Measurements from ENCODE around the gene AFAP1L2. TPM values are rescaled to one million over a fixed set of nuclear protein-coding genes. Genes with fewer than 3 reads are reported as not detected.

The AFAP1L2 gene
- total and polyA plus RNA-seq, 9 of the 15 experiments (the other 6 are each of a cell fraction or from before 2014, with no cell fraction given) = 0.07 TPM; not detected in 8

- no peak for TF ChIP-seq ZNF277 (CRISPR knock-in tag; IDR thresholded peaks at IDR 0.05; ENCODE audit: borderline replicate concordance)
- no peak for TF ChIP-seq PATZ1 (CRISPR knock-in tag; IDR thresholded peaks at IDR 0.05; ENCODE audit: borderline replicate concordance)
- no peak for TF ChIP-seq KAT8 (IDR thresholded peaks at IDR 0.05; ENCODE audit: low read depth)
- no peak for TF ChIP-seq SRSF1 (IDR thresholded peaks at IDR 0.05; ENCODE audit: low read depth, low read length)
Observed at GRCh38 chr10:114276066-114276465, 128.2 kb downstream of the AFAP1L2 start (continued).

GRCh38 chr10:114274616-114275453 lies 129.5 kb downstream of the AFAP1L2 start:
- ATAC-seq (no peak), FAIRE-seq (no peak), DNase-seq (ENCODE audit: extremely low read depth in 1 of 4, low spot score in 3 of 4) (no peak)
- Histone ChIP-seq H3K79me2 (ENCODE audit: control insufficient read depth, insufficient read depth, low read length) (no peaks in the 10 kb centered on the region), H3K9ac (ENCODE audit: insufficient read depth in 1 of 2, low read depth in 2 of 2, low read length in 2 of 2) (no peak overlapping the region), H3K4me3 (no peak overlapping the region), H3K9me3 (replicated peaks; ENCODE audit: control insufficient read depth, insufficient read depth, low read depth, low read length) (no peaks in the 10 kb centered on the region), H2AFZ (ENCODE audit: low read depth, low read length) (no peak overlapping the region), H3K36me3 (ENCODE audit: control insufficient read depth, insufficient read depth, low read length) (no peaks in the 10 kb centered on the region), H3K4me2 (ENCODE audit: insufficient read depth, low read length) (no peak overlapping the region), H3K9me1 (ENCODE audit: control insufficient read depth, insufficient read depth, low read length) (no peaks in the 10 kb centered on the region), H3K4me1 (replicated peaks in 1 of 2; ENCODE audit: control insufficient read depth in 2 of 2, insufficient read depth in 2 of 2, low read length in 2 of 2) (no peaks in the 10 kb centered on the region), H4K20me1 (replicated peaks; ENCODE audit: control insufficient read depth, insufficient read depth, low read length) (no peaks in the 10 kb centered on the region), H3K27ac (ENCODE audit: extremely low read depth, low read depth, low read length) (no peak overlapping the region), H3K27me3 (ENCODE audit: control insufficient read depth in 2 of 2, insufficient read depth in 2 of 2, low read length in 2 of 2) (peaks cover 0 to 11% of the 10 kb centered on the region in 2 experiments; a peak in 1 of 5 replicates)
- intact Hi-C loops (cut with micrococcal nuclease) (no loop called here), in situ Hi-C loops (cut with MboI) (no loop called here)
- ChIA-PET POLR2A (no interaction called here), CTCF (ENCODE audit: low intra/inter-chr PET ratio) (no interaction called here)
- BruUV-seq (replicated peaks) = no TSS peak
- TF ChIP-seq ZNF184 (CRISPR knock-in tag; IDR thresholded peaks at IDR 0.05) (no peak), SMAD1 (IDR thresholded peaks at IDR 0.05; ENCODE audit: low read depth, low read length, partially characterized antibody) (no peak), NONO (IDR thresholded peaks at IDR 0.05; ENCODE audit: low read depth in 2 of 2, low read length in 1 of 2) (no peak), KHSRP (IDR thresholded peaks at IDR 0.05) (no peak), CHD1 (IDR thresholded peaks at IDR 0.05; ENCODE audit: low read length) (no peak), DIDO1 (tag; IDR thresholded peaks at IDR 0.05; ENCODE audit: low read depth) (no peak), USF1 (CRISPR knock-in tag; IDR thresholded peaks at IDR 0.05) (no peak), MCM2 (IDR thresholded peaks at IDR 0.05; ENCODE audit: low read depth) (no peak), TCF3 (CRISPR knock-in tag; IDR thresholded peaks at IDR 0.05) (no peak), OTX1 (CRISPR knock-in tag; IDR thresholded peaks at IDR 0.05) (no peak)
- 3% methylated on average over 13 of the region's 16 CpGs for WGBS (ENCODE audit: insufficient coverage, low coverage, missing lambda C conversion rate)

Measured in K562 (cell line).